Measurements from ENCODE around the gene TEX52. TPM values are rescaled to one million over a fixed set of nuclear protein-coding genes. Genes with fewer than 3 reads are reported as not detected.
"Not testable (repeated sequence)": the region's sequence is repeated elsewhere in the genome, so short reads cannot be mapped to it uniquely, and the experiment has no call there.

TEX52 gene
- total RNA-seq, 4 donors from 2014 or later, result not detected

GRCh38 chr12:2877953-2878732 lies 21.3 kb upstream of the TEX52 start:
- Histone ChIP-seq H3K36me3 (no peaks in the 10 kb centered on the region), H3K9me3 (no peaks in the 10 kb centered on the region), H3K27me3 (no peaks in the 10 kb centered on the region), H3K27ac (peak overlapping the region; percentile 93 to 97 (median 95)), H3K4me1 (peaks cover 11 to 23% (median 15%) of the 10 kb centered on the region in 4 donors), H3K4me3 (peak overlapping the region in 3 of 4 donors; percentile 75 to 90 (median 87))
- in situ Hi-C loops (cut with MboI; ENCODE audit: low pct_ligation_motif_present in 1 of 4, low pct_unique_long_range_greater_than_20kb in 1 of 4, low sequenced_read_pairs in 3 of 4), result no loop called here
- TF ChIP-seq, protein P1, sequence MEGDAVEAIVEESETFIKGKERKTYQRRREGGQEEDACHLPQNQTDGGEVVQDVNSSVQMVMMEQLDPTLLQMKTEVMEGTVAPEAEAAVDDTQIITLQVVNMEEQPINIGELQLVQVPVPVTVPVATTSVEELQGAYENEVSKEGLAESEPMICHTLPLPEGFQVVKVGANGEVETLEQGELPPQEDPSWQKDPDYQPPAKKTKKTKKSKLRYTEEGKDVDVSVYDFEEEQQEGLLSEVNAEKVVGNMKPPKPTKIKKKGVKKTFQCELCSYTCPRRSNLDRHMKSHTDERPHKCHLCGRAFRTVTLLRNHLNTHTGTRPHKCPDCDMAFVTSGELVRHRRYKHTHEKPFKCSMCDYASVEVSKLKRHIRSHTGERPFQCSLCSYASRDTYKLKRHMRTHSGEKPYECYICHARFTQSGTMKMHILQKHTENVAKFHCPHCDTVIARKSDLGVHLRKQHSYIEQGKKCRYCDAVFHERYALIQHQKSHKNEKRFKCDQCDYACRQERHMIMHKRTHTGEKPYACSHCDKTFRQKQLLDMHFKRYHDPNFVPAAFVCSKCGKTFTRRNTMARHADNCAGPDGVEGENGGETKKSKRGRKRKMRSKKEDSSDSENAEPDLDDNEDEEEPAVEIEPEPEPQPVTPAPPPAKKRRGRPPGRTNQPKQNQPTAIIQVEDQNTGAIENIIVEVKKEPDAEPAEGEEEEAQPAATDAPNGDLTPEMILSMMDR (IDR thresholded peaks at IDR 0.05), result no peak
- TF ChIP-seq EP300 (IDR thresholded peaks at IDR 0.05; ENCODE audit: low read depth) (no peak), POLR2AphosphoS5 (IDR thresholded peaks at IDR 0.05) (no peak), POLR2A (IDR thresholded peaks at IDR 0.05) (no peak)
- intact Hi-C loops (cut with DNase I; ENCODE audit: low total_unique reads), result no loop called here
- DNase-seq, result no peak
- 22 to 26% methylated on average over 8 to 16 of the region's 16 CpGs for WGBS, 2 donors (ENCODE audit: low coverage in 1 of 2)

- Histone ChIP-seq H3K27ac (peak within 1 kb of the TSS; percentile 93 to 97 (median 95)), H3K36me3 (no peaks in the 10 kb centered on the region), H3K4me3 (peak within 1 kb of the TSS; percentile 75 to 95 (median 88)), H3K4me1 (peaks cover 11 to 23% (median 15%) of the 10 kb centered on the region in 4 donors), H3K9me3 (no peaks in the 10 kb centered on the region), H3K27me3 (no peaks in the 10 kb centered on the region)
- intact Hi-C loops (cut with DNase I; ENCODE audit: low total_unique reads) (no loop called here), in situ Hi-C loops (cut with MboI; ENCODE audit: low pct_ligation_motif_present in 1 of 4, low pct_unique_long_range_greater_than_20kb in 1 of 4, low sequenced_read_pairs in 3 of 4) (no loop called here)
- WGBS, 2 donors (ENCODE audit: low coverage in 1 of 2), result 0 to 1% methylated on average over 7 to 45 of the region's 70 CpGs
- DNase-seq, result peak; percentile 93
- TF ChIP-seq EP300 (IDR thresholded peaks at IDR 0.05; ENCODE audit: low read depth) (no peak), POLR2AphosphoS5 (IDR thresholded peaks at IDR 0.05) (peak; percentile 79 to 87 (median 86)), POLR2A (IDR thresholded peaks at IDR 0.05) (peak; percentile 71)
- TF ChIP-seq, protein P1 (IDR thresholded peaks at IDR 0.05), result peak in 1 of 5 experiments; percentile 10
Observed at GRCh38 chr12:2877047-2877952, 20.5 kb upstream of the TEX52 start, which contains the start of the genes FOXM1 and RHNO1. Gene FOXM1 (minus strand): TSS chr12:2877174. CDS start chr12:2874478, 2,696 bp downstream. Gene RHNO1 (plus strand): TSS chr12:2877223. CDS start chr12:2885367, 8,144 bp downstream.

GRCh38 chr12:2876431-2877046 lies 19.7 kb upstream of the TEX52 start:
- in situ Hi-C loops (cut with MboI; ENCODE audit: low pct_ligation_motif_present in 1 of 4, low pct_unique_long_range_greater_than_20kb in 1 of 4, low sequenced_read_pairs in 3 of 4) (no loop called here), intact Hi-C loops (cut with DNase I; ENCODE audit: low total_unique reads) (no loop called here)

GRCh38 chr12:2868986-2869632 lies 12.3 kb upstream of the TEX52 start:
- H3K4me3 ChIP-seq; H3K9me3 ChIP-seq; H3K4me1 ChIP-seq; intact Hi-C loops (cut with DNase I; ENCODE audit: low total_unique reads); H3K27ac ChIP-seq; DNase-seq; H3K27me3 ChIP-seq; H3K36me3 ChIP-seq: not testable (repeated sequence)
- in situ Hi-C loops (cut with MboI; ENCODE audit: low pct_ligation_motif_present in 1 of 4, low pct_unique_long_range_greater_than_20kb in 1 of 4, low sequenced_read_pairs in 3 of 4), result loop anchor here (25.0 kb wide), 1 partner anchor 168 kb away; no protein-coding TSS in a partner anchor
- WGBS, 2 donors (ENCODE audit: low coverage in 1 of 2), result 90 to 91% methylated on average over 5 to 9 of the region's 9 CpGs

More at GRCh38 chr12:2876431-2877046, 19.7 kb upstream of the TEX52 start:
- Histone ChIP-seq H3K4me3 (peak overlapping the region; percentile 75 to 95 (median 88)), H3K36me3 (no peaks in the 10 kb centered on the region), H3K4me1 (peaks cover 11 to 23% (median 15%) of the 10 kb centered on the region in 4 donors), H3K27me3 (no peaks in the 10 kb centered on the region), H3K27ac (peak overlapping the region; percentile 93 to 97 (median 95)), H3K9me3 (no peaks in the 10 kb centered on the region)
- WGBS, 2 donors (ENCODE audit: low coverage in 1 of 2), result 5 to 60% methylated on average over 1 to 27 of the region's 38 CpGs
- TF ChIP-seq EP300 (IDR thresholded peaks at IDR 0.05; ENCODE audit: low read depth) (no peak), POLR2A (IDR thresholded peaks at IDR 0.05) (no peak), POLR2AphosphoS5 (IDR thresholded peaks at IDR 0.05) (no peak)
- TF ChIP-seq, protein P1 (IDR thresholded peaks at IDR 0.05), result no peak
- no peak for DNase-seq
